ENCODE measurements around the gene PUM2.

- TF ChIP-seq CTCF (IDR thresholded peaks at IDR 0.05): no peak
- no peak for TF ChIP-seq POLR2A (IDR thresholded peaks at IDR 0.05)
These were observed 129.1 kb downstream of the PUM2 start for GRCh38 chr2:20221555-20221973.
